KOPT-K1 (cell line): ENCODE data around the gene MTCL1.

Experiments used
- H3K27ac ChIP-seq: fragments of 200-600 bp; sonication (generic); 2 replicates; pipeline ENCODE4 v1.5.1; 2016; ENCODE audit warnings: antibody characterized with exemption, mild to moderate bottlenecking, low read depth, low read length; ENCODE audit not compliant: poor library complexity, severe bottlenecking
- H3K36me3 ChIP-seq: fragments of 200-600 bp; sonication (generic); 2 replicates; pipeline ENCODE4 v1.5.1; 2017; ENCODE audit warnings: antibody characterized with exemption, mild to moderate bottlenecking, low read length, moderate library complexity; ENCODE audit not compliant: insufficient read depth
- H3K9me3 ChIP-seq: fragments of 200-600 bp; sonication (generic); 2 replicates; pipeline ENCODE4 v1.5.1; 2017; ENCODE audit warnings: antibody characterized with exemption, low read length, mild to moderate bottlenecking; ENCODE audit not compliant: insufficient read depth, poor library complexity, severe bottlenecking

MTCL1 gene

GRCh38 chr18:8858888-8859511 is 153.6 kb downstream of the MTCL1 start:
- H3K9me3 ChIP-seq: no peaks in the 10 kb centered on the region
- H3K27ac ChIP-seq: no peak overlapping the region
- H3K36me3 ChIP-seq: no peaks in the 10 kb centered on the region

- H3K27ac ChIP-seq: no peak overlapping the region
- H3K9me3 ChIP-seq: no peaks in the 10 kb centered on the region
- H3K36me3 ChIP-seq: no peaks in the 10 kb centered on the region
Measured at GRCh38 chr18:8860845-8861642, 155.7 kb downstream of the MTCL1 start.

DNA sequence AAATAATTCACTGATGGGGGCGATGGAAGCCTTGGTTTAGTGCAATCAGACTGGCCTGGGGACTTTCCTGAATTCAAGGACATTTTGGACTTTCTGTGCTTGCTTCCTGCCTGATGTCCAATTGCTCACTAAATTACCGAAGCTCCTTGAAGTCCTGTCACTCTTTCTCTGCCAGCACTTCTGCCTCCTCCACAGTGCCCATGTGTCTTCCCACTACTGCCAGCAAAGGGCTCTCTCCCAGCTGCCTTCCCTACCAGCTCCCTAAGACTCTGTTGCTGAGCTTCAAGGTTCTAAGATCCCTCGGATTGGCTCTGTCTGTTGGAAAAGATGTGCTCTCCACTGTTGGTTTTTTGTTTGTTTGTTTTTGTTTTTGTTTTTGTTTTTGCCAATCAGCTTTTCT is 158.1 kb downstream of the MTCL1 start:
- Histone ChIP-seq H3K27ac (no peak overlapping the region), H3K36me3 (no peaks in the 10 kb centered on the region), H3K9me3 (no peaks in the 10 kb centered on the region)

DNA sequence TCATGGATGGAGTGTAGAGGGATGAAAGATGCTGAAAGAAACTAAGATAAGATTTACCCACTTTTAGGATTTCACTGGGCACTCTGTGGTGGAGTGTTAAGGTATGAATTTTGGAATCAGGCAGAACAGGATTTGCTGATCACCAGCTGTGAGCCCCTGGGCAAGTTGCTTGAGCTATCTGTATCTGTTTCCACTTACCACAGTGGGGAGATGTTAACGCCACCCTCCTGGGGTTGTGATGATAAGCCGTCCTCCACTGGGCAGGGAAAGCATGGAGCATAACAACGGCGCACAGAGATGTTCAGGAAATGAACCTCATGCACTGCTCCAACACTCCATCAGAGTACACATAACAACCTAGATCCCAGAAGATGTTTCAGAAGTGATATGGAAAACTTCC is 160.6 kb downstream of the MTCL1 start:
- no peak overlapping the region for H3K27ac ChIP-seq
- no peaks in the 10 kb centered on the region for H3K36me3 ChIP-seq
- no peaks in the 10 kb centered on the region for H3K9me3 ChIP-seq

DNA sequence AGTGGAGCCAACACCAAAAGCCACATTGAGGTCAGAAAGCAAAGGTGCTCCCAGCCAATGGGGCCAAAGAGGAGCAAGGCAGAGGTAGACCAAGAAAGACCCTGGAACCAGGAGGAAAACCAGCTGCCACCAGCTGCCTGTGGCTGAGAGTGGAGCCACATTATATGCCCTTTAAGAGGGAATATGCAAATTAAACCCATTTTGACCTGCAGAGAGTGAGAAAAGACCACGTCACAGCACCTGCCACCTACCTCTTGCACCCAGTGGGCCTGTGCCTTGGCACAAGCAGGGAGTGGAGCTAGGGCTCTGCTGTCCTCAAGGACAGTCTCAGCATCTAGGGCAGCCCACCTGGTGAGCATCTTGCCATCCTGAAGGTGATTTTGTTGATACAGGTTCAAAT is 161.3 kb downstream of the MTCL1 start:
- no peak overlapping the region for H3K27ac ChIP-seq
- no peaks in the 10 kb centered on the region for H3K9me3 ChIP-seq
- no peaks in the 10 kb centered on the region for H3K36me3 ChIP-seq

- Histone ChIP-seq H3K9me3 (no peaks in the 10 kb centered on the region), H3K36me3 (no peaks in the 10 kb centered on the region), H3K27ac (no peak overlapping the region)
Measured at GRCh38 chr18:8868276-8868675, 162.9 kb downstream of the MTCL1 start.

DNA sequence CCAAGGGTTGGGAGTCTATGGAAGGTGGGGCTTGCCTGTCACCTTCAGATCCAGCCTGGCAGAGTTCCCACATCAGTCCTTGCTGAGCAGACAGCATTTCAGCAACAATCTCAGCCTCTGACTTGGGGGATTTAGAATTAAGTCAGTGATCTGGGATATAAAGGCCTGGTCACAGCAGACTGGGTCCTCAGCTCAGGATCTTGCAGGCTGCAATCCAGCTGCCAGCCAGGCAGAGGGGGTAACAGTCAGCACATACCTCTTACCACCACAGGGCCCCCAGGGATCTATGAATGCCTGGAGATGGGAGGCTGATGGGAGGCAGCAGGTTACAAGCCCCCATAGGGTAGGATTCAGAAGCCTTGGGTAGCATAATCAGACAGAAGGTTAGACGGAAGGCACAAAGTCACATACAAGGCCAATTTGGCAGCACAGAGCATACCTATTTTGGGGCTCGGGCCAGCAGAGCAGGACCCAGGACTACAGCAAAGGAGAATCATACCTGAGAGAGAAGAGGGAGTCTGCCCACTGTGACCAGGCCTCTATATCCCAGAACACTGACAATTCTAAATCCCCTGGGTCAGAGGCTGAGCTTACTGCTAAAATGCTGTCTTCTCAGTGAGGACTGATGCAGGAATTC is 163.5 kb downstream of the MTCL1 start:
- no peak overlapping the region for H3K27ac ChIP-seq

GRCh38 chr18:8869696-8870095 is 164.3 kb downstream of the MTCL1 start:
- Histone ChIP-seq H3K27ac (no peak overlapping the region), H3K9me3 (no peaks in the 10 kb centered on the region), H3K36me3 (no peaks in the 10 kb centered on the region)

More for the DNA sequence above, 163.5 kb downstream of the MTCL1 start:
- no peaks in the 10 kb centered on the region for H3K9me3 ChIP-seq
- no peaks in the 10 kb centered on the region for H3K36me3 ChIP-seq

DNA sequence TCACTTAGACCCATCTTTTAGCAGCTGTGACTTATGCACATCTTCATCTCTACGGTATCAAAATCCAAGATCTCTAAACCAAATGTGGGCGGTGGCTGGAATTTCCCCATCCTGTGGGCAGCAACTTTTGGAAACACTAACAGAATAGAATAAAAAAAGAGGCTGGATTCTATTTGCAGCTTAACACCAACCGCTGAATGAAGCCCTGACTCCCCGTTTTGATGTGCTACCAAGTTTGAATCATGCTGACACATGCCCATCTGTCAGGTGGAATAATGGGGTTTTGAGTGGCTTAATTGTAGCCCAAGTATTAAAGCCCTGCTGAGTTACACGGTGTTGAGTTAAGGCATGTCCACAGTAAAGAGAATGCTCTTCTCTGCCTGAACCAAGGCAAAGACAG is 165.2 kb downstream of the MTCL1 start:
- Histone ChIP-seq H3K27ac (no peak overlapping the region), H3K36me3 (no peaks in the 10 kb centered on the region)

GRCh38 chr18:8871489-8871888 is 166.1 kb downstream of the MTCL1 start:
- Histone ChIP-seq H3K36me3 (no peaks in the 10 kb centered on the region), H3K9me3 (no peaks in the 10 kb centered on the region), H3K27ac (no peak overlapping the region)

More for the DNA sequence above, 165.2 kb downstream of the MTCL1 start:
- H3K9me3 ChIP-seq: no peaks in the 10 kb centered on the region

GRCh38 chr18:8874872-8875271 is 169.5 kb downstream of the MTCL1 start:
- no peak overlapping the region for H3K27ac ChIP-seq
- no peaks in the 10 kb centered on the region for H3K36me3 ChIP-seq
- no peaks in the 10 kb centered on the region for H3K9me3 ChIP-seq

DNA sequence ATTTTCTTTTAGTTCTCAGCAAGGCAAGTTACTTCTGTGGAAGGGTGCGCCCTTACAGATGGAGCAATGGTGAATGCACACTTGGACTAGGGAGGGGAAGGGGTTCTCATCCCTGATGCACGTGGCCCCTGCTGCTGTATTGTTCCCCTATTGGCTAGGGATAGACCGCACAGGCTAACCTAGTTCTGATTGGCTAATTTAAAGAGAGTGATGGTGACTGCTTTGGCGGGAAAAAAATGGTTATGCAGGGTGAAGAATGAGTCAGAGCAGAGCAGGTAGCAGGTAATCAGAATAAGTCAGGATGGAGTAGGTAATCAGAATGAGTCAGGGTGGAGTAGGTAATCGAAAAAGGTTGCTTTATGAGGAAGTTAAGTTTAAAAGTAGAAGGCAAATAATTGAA is 171.5 kb downstream of the MTCL1 start:
- peaks cover 12% of the 10 kb centered on the region for H3K9me3 ChIP-seq
- H3K27ac ChIP-seq: no peak overlapping the region
- H3K36me3 ChIP-seq: no peaks in the 10 kb centered on the region

DNA sequence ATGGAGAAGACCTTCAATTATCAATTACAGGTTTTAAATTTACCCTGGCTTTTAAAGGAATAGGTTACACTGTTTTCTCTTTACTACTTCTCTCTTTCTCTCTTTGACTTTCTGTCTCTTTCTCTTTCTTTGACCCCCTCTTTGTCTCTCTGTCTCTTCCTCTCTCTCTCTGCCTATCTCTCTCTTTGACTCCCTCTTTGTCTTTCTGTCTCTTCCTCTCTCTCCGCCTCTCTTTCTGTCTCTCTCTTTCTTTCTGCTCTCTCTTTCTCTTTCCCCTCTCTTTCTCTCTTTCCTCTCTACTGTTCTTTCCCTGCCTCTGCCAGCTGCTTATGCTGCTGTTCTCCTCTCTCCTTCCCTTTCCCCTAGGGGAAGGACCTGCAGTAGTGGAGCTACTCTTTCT is 175.7 kb downstream of the MTCL1 start:
- Histone ChIP-seq H3K9me3 (peaks cover 25% of the 10 kb centered on the region), H3K36me3 (no peaks in the 10 kb centered on the region), H3K27ac (no peak overlapping the region)
